ENCODE measurements around the gene BMP6. TPM values are rescaled to one million over a fixed set of nuclear protein-coding genes. Genes with fewer than 3 reads are reported as not detected.

Gene BMP6
- total and polyA plus RNA-seq, 10 of the 15 experiments (the other 5 are each of a cell fraction or from before 2014, with no cell fraction given), result 0.02 to 0.15 (median 0.05) TPM; not detected in 5

- FAIRE-seq (no peak), ATAC-seq (no peak), DNase-seq (ENCODE audit: low read depth, low spot score) (no peak)
- Histone ChIP-seq H3K9ac (ENCODE audit: control insufficient read depth, insufficient read depth, low read length) (no peak overlapping the region), H3K4me3 (no peak overlapping the region), H3K79me2 (ENCODE audit: control insufficient read depth, insufficient read depth, low read length) (no peaks in the 10 kb centered on the region; the same call in 1 of the 2 replicates), H3K4me1 (ENCODE audit: control insufficient read depth, insufficient read depth, low read length) (peaks cover 7% of the 10 kb centered on the region), H2AFZ (ENCODE audit: control insufficient read depth, low read depth, low read length) (no peak overlapping the region), H3K27me3 (replicated peaks in 1 of 2; ENCODE audit: control insufficient read depth in 2 of 2, insufficient read depth in 2 of 2, low read length in 1 of 2) (no peaks in the 10 kb centered on the region), H3K9me3 (replicated peaks; ENCODE audit: control insufficient read depth, insufficient read depth, low read length) (no peaks in the 10 kb centered on the region), H3K4me2 (ENCODE audit: control insufficient read depth, insufficient read depth) (no peak overlapping the region), H3K27ac (ENCODE audit: control insufficient read depth, insufficient read depth) (no peak overlapping the region), H4K20me1 (ENCODE audit: control insufficient read depth, insufficient read depth) (peaks cover 3% of the 10 kb centered on the region; the same call in 1 of the 2 replicates), H3K36me3 (ENCODE audit: control insufficient read depth in 2 of 2, insufficient read depth in 2 of 2, low read length in 1 of 2) (peaks cover 19 to 57% of the 10 kb centered on the region in 2 experiments)
- intact Hi-C loops (cut with micrococcal nuclease; ENCODE audit: unreplicated experiment), result loop anchor here (5.0 kb wide), 2 partner anchors 167 to 173 kb away; partner anchors contain the start of gene BLOC1S5
- no peak for TF ChIP-seq MEF2B (IDR thresholded peaks at IDR 0.05; ENCODE audit: partially characterized antibody, poor library complexity, severe bottlenecking)
- no peak for TF ChIP-seq FOXM1 (IDR thresholded peaks at IDR 0.05; ENCODE audit: low read depth, low read length)
- no peak for TF ChIP-seq CBFB (IDR thresholded peaks at IDR 0.05; ENCODE audit: low read depth)
- no peak for TF ChIP-seq POLR2A (IDR thresholded peaks at IDR 0.05; ENCODE audit: low read depth, low read length)
- no peak for TF ChIP-seq KDM1A (IDR thresholded peaks at IDR 0.05; ENCODE audit: borderline replicate concordance)
- TF ChIP-seq CEBPZ (IDR thresholded peaks at IDR 0.05; ENCODE audit: low read depth, low read length), result no peak
- TF ChIP-seq PAX8 (IDR thresholded peaks at IDR 0.05), result no peak
- TF ChIP-seq MAX (IDR thresholded peaks at IDR 0.05; ENCODE audit: low read depth, low read length), result no peak
- TF ChIP-seq NFYB (IDR thresholded peaks at IDR 0.05; ENCODE audit: insufficient read depth, low read depth, low read length), result no peak
- no peak for TF ChIP-seq MXI1 (IDR thresholded peaks at IDR 0.05; ENCODE audit: low read depth, low read length)
- no peak for TF ChIP-seq ZNF687 (IDR thresholded peaks at IDR 0.05)
- TF ChIP-seq BCL11A (IDR thresholded peaks at IDR 0.05; ENCODE audit: low read depth, low read length), result no peak
- no peak for TF ChIP-seq NRF1 (conservative IDR thresholded peaks at IDR 0.05; ENCODE audit: low read depth, low read length)
- in situ Hi-C loops (cut with MboI), result no loop called here
- ChIA-PET SMC1A (ENCODE audit: uncharacterized antibody, unreplicated experiment) (interaction anchor here (0.8 to 1.0 kb wide), 2 partner anchors 8 to 110 kb away, joined by 3 read pairs; no protein-coding TSS in a partner anchor), POLR2A (no interaction called here), RAD21 (ENCODE audit: unreplicated experiment) (no interaction called here), CTCF (interaction anchor here (0.5 kb wide), 1 partner anchor 648 kb away, joined by 3 read pairs; no protein-coding TSS in a partner anchor)
- no TSS peak for BruUV-seq (replicated peaks)
- WGBS (ENCODE audit: insufficient coverage, insufficient replicate concordance, low lambda C conversion rate, missing lambda C conversion rate), result 92% methylated on average over 7 of the region's 7 CpGs
These were observed 169.2 kb downstream of the BMP6 start for GRCh38 chr6:7895125-7895423.
